Karpas-422 (cell line): ENCODE results near the gene CADPS. TPM values are rescaled to one million over a fixed set of nuclear protein-coding genes. Genes with fewer than 3 reads are reported as not detected.

Experiments used
- DNase-seq: peaks from one replicate; pipeline ENCODE4 v3.0.0-alpha.2; 2015
- H2AFZ ChIP-seq: fragments of 200-600 bp; sonication (generic); 2 replicates; pipeline ENCODE4 v1.6.1; 2014; ENCODE audit warnings: antibody characterized with exemption, low read length, mixed read lengths
- H3K27ac ChIP-seq: fragments of 200-600 bp; sonication (generic); 2 replicates; pipeline ENCODE4 v1.5.1; 2014; ENCODE audit warnings: mild to moderate bottlenecking, low read length, moderate library complexity
- H3K27me3 ChIP-seq: fragments of 200-600 bp; sonication (generic); 2 replicates; pipeline ENCODE4 v1.6.1; 2014; ENCODE audit warnings: low read length, mixed read lengths
- H3K36me3 ChIP-seq: fragments of 200-600 bp; sonication (generic); 2 replicates; pipeline ENCODE4 v1.6.1; 2014; ENCODE audit warnings: low read length, mixed read lengths; ENCODE audit not compliant: insufficient read depth
- H3K4me1 ChIP-seq: fragments of 200-600 bp; sonication (generic); 2 replicates; pipeline ENCODE4 v1.6.1; 2014; ENCODE audit warnings: mild to moderate bottlenecking, low read length, mixed read lengths
- H3K4me2 ChIP-seq: fragments of 200-600 bp; sonication (generic); 2 replicates; pipeline ENCODE4 v1.6.1; 2014; ENCODE audit warnings: low read length, low read depth, mild to moderate bottlenecking; ENCODE audit not compliant: poor library complexity, severe bottlenecking
- H3K4me3 ChIP-seq: fragments of 200-600 bp; sonication (generic); 2 replicates; pipeline ENCODE4 v1.5.1; 2014; ENCODE audit warnings: mild to moderate bottlenecking, antibody characterized with exemption, low read length, mixed read lengths
- H3K79me2 ChIP-seq: fragments of 200-600 bp; sonication (generic); 2 replicates; pipeline ENCODE4 v1.6.1; 2014; ENCODE audit warnings: mild to moderate bottlenecking, low read length, mixed read lengths
- H3K9ac ChIP-seq: fragments of 200-600 bp; sonication (generic); 2 replicates; pipeline ENCODE4 v1.6.0; 2014; ENCODE audit warnings: low read length
- H3K9me2 ChIP-seq: fragments of 200-600 bp; sonication (generic), shearing (Covaris generic); replicated peaks from 2 replicates; pipeline ENCODE4 v1.6.0; 2014; ENCODE audit warnings: mild to moderate bottlenecking, low read length, moderate library complexity; ENCODE audit not compliant: insufficient read depth
- H3K9me3 ChIP-seq: fragments of 300-700, 200-600 bp; sonication (generic); 2 replicates; pipeline ENCODE4 v1.6.1; 2014; ENCODE audit warnings: low read length, mixed read lengths
- H4K20me1 ChIP-seq: fragments of 200-600 bp; sonication (generic); 2 replicates; pipeline ENCODE4 v1.6.1; 2014; ENCODE audit warnings: mild to moderate bottlenecking, antibody characterized with exemption, low read length, low read depth; ENCODE audit not compliant: insufficient read depth
- total RNA-seq: library from RNA; depleted of rRNA; stranded (reverse); fragments of >200 nt; shearing (Covaris generic); gene quantifications from 2 replicates; pipeline ENCODE4 v1.2.3, GENCODE V29; 2014; ENCODE audit warnings: low replicate concordance

CADPS gene
- total RNA-seq, 1 experiment from 2014 or later = 1.9 TPM

- no peaks in the 10 kb centered on the region for H3K27me3 ChIP-seq
- H3K27ac ChIP-seq = no peak overlapping the region
- no peaks in the 10 kb centered on the region for H3K79me2 ChIP-seq
- no peaks in the 10 kb centered on the region for H3K9me2 ChIP-seq
- H4K20me1 ChIP-seq = no peaks in the 10 kb centered on the region
- no peaks in the 10 kb centered on the region for H3K36me3 ChIP-seq
- H3K9ac ChIP-seq = no peak overlapping the region
- DNase-seq = no peak
- no peak overlapping the region for H3K4me2 ChIP-seq
- H2AFZ ChIP-seq = no peak overlapping the region
- no peaks in the 10 kb centered on the region for H3K4me1 ChIP-seq
- H3K9me3 ChIP-seq = no peaks in the 10 kb centered on the region
- H3K4me3 ChIP-seq = no peak overlapping the region
These were observed 30.1 kb upstream of the CADPS start for GRCh38 chr3:62905331-62905730.

DNA sequence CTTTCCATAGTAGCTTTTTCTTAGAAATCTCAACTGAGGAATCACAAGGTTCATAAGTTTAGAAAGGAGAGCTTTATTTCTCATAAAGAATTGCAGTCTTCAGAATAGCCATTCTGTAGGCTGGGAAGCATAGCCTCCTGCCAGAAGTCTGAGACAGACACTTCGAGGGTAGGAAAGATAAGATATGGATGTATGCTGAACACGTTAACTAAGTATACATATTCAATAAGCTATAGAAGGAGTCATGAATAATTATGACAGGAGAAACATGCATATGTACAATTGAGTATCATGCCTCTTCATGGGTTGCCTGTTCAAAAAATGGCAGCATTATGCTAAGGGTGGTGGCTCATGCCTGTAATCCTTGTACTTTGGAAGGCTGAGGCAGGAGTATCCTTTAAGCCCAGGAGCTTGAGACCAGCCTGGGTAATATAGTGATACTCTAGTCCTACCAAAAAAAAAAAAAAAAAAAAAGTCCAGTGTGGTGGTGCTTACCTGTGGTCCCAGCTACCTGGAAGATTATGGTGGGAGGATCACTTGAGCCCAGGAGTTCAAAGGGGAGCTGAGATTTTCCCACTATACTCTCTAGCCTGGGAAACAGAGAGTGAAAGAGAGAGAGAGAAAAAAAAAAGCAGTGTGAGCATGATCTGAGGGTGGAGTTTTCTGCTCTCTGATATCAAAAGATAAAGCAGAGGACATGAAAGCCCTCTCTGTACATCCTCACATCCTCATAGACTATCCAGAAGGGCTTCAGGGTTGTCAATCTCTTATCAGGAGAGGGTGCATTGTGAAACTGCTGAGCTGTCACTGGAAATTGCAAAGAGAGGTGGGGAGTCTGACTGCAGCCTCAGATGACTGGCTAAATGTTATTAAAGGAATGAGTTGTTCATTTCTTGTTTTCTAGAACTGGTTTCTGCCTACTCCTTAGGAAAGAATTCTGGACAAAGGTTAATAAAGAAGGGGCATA, 23.6 kb upstream of the CADPS start:
- Histone ChIP-seq H3K9me3 (no peaks in the 10 kb centered on the region), H4K20me1 (no peaks in the 10 kb centered on the region), H3K9me2 (no peaks in the 10 kb centered on the region), H3K36me3 (no peaks in the 10 kb centered on the region), H3K27me3 (no peaks in the 10 kb centered on the region), H3K79me2 (no peaks in the 10 kb centered on the region), H2AFZ (no peak overlapping the region), H3K4me1 (no peaks in the 10 kb centered on the region), H3K9ac (no peak overlapping the region), H3K4me3 (no peak overlapping the region), H3K27ac (no peak overlapping the region), H3K4me2 (no peak overlapping the region)
- no peak for DNase-seq

GRCh38 chr3:62895901-62896300, 20.7 kb upstream of the CADPS start:
- no peaks in the 10 kb centered on the region for H4K20me1 ChIP-seq
- DNase-seq = no peak
- no peaks in the 10 kb centered on the region for H3K27me3 ChIP-seq
- H3K9me2 ChIP-seq = no peaks in the 10 kb centered on the region
- H3K9me3 ChIP-seq = no peaks in the 10 kb centered on the region
- no peak overlapping the region for H3K27ac ChIP-seq
- H3K9ac ChIP-seq = no peak overlapping the region
- no peaks in the 10 kb centered on the region for H3K36me3 ChIP-seq
- no peaks in the 10 kb centered on the region for H3K79me2 ChIP-seq
- H3K4me3 ChIP-seq = no peak overlapping the region
- H3K4me2 ChIP-seq = no peak overlapping the region
- no peak overlapping the region for H2AFZ ChIP-seq
- H3K4me1 ChIP-seq = no peaks in the 10 kb centered on the region

DNA sequence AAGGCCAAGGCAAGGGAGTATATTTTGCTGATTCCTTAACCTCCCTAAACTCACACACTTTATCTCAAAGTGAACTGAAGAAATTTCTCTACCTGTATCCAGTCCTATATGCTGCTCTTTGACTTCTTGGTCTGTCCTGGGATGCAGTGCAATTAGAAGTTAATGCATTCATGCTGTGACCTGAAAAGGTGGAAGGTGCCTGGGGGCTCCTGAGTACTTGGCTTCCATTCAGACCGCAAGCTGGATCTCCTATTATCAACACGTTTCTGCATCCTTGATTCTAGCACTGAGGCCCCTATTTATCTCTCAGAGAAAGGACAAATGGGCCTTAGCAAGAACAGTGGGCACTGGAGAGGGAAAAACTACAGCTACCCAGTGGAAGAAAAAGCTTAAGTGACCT, 17.7 kb upstream of the CADPS start:
- Histone ChIP-seq H3K36me3 (no peaks in the 10 kb centered on the region), H3K9me3 (no peaks in the 10 kb centered on the region), H3K9me2 (no peaks in the 10 kb centered on the region), H2AFZ (no peak overlapping the region), H3K4me1 (no peaks in the 10 kb centered on the region), H3K9ac (no peak overlapping the region), H3K27me3 (no peaks in the 10 kb centered on the region), H3K4me3 (no peak overlapping the region), H4K20me1 (no peaks in the 10 kb centered on the region), H3K4me2 (no peak overlapping the region), H3K79me2 (no peaks in the 10 kb centered on the region), H3K27ac (no peak overlapping the region)
- DNase-seq = no peak

GRCh38 chr3:62892045-62892444, 16.8 kb upstream of the CADPS start:
- H3K9ac ChIP-seq = no peak overlapping the region

GRCh38 chr3:62888778-62889177, 13.6 kb upstream of the CADPS start:
- Histone ChIP-seq H3K27ac (no peak overlapping the region), H3K9ac (no peak overlapping the region), H3K4me1 (no peaks in the 10 kb centered on the region), H3K27me3 (no peaks in the 10 kb centered on the region), H3K79me2 (no peaks in the 10 kb centered on the region), H4K20me1 (no peaks in the 10 kb centered on the region), H3K4me3 (no peak overlapping the region), H3K9me3 (no peaks in the 10 kb centered on the region), H3K4me2 (no peak overlapping the region), H2AFZ (no peak overlapping the region), H3K36me3 (no peaks in the 10 kb centered on the region), H3K9me2 (no peaks in the 10 kb centered on the region)
- no peak for DNase-seq

More at GRCh38 chr3:62892045-62892444, 16.8 kb upstream of the CADPS start:
- no peaks in the 10 kb centered on the region for H3K9me3 ChIP-seq
- H3K4me1 ChIP-seq = no peaks in the 10 kb centered on the region
- no peak overlapping the region for H3K4me2 ChIP-seq
- no peak overlapping the region for H2AFZ ChIP-seq
- no peak overlapping the region for H3K4me3 ChIP-seq
- no peaks in the 10 kb centered on the region for H3K36me3 ChIP-seq
- H3K79me2 ChIP-seq = no peaks in the 10 kb centered on the region
- H3K27me3 ChIP-seq = no peaks in the 10 kb centered on the region
- H3K27ac ChIP-seq = no peak overlapping the region
- no peaks in the 10 kb centered on the region for H3K9me2 ChIP-seq
- no peaks in the 10 kb centered on the region for H4K20me1 ChIP-seq
- no peak for DNase-seq

DNA sequence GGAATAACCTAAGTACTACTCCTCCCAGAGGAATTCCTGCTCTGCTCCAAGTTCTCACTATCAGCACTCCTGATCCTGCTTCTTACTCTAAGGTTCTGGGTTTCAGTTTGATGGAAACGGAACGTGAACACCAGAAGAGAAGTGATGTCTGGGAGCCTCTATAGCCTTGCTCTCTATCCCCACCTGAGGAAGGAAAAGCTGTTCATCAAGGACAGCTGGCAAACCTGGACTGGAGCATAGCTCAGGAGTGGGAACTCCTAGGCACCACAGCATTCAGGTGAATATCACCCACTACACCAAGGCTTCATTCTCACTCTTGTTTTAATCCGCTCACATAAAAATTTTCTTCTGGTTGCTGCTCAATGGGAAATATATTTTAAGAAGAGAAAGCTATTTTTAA, 13.0 kb upstream of the CADPS start:
- no peak for DNase-seq
- Histone ChIP-seq H3K4me3 (no peak overlapping the region), H3K36me3 (no peaks in the 10 kb centered on the region), H3K27ac (no peak overlapping the region), H3K4me2 (no peak overlapping the region), H3K9ac (no peak overlapping the region), H3K9me3 (no peaks in the 10 kb centered on the region), H3K9me2 (no peaks in the 10 kb centered on the region), H4K20me1 (no peaks in the 10 kb centered on the region), H3K4me1 (no peaks in the 10 kb centered on the region), H2AFZ (no peak overlapping the region), H3K27me3 (no peaks in the 10 kb centered on the region), H3K79me2 (no peaks in the 10 kb centered on the region)

DNA sequence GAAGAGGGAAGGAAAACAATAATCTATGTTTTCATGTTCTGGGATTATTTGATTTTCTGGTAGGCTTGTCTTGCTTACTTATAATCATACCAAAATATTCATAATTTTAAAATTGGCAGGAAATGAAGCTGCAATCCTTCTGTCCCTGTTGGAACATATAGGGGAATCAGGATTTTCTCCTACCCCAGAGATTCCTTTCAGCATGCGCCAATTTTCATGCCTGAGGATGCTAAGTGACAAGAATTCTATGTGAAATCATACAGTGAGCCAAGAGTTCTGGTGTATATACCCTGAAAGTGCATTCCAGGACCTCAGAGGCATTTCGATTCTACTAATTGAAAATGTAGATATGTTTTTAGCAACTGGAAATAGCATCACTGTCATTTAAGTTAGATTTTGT, 9.9 kb upstream of the CADPS start:
- Histone ChIP-seq H3K4me2 (no peak overlapping the region), H3K79me2 (no peaks in the 10 kb centered on the region), H3K9me3 (no peaks in the 10 kb centered on the region), H3K9me2 (no peaks in the 10 kb centered on the region), H3K36me3 (no peaks in the 10 kb centered on the region), H3K4me3 (no peak overlapping the region), H3K4me1 (no peaks in the 10 kb centered on the region), H4K20me1 (no peaks in the 10 kb centered on the region), H3K27me3 (no peaks in the 10 kb centered on the region), H3K9ac (no peak overlapping the region), H3K27ac (no peak overlapping the region), H2AFZ (no peak overlapping the region)
- DNase-seq = no peak
